IMR-90 (cell line): ENCODE results near the gene MRPL41. TPM values are rescaled to one million over a fixed set of nuclear protein-coding genes. Genes with fewer than 3 reads are reported as not detected.

Experiments
- ATAC-seq: fragments of 200-7000 bp; cut with Tn5 transposase; 2 replicates; pipeline ENCODE4 v1.9.1; 2020; ENCODE audit warnings: low read depth, mild to moderate bottlenecking, moderate library complexity
- BruUV-seq: library from RNA; stranded (reverse); fragments of 400-500 nt; replicated peaks from 2 replicates; lab custom pipeline; 2021; lab: Mats Ljungman, UMichigan
- CTCF ChIA-PET: fragments of 300-600 bp; formaldehyde crosslinking; extraction: SDS; loops from one replicate; lab custom pipeline; 2021; ENCODE audit warnings: antibody characterized with exemption; lab: Yijun Ruan, JAX
- POLR2A ChIA-PET: fragments of 300-600 bp; sonication (Branson Sonifier 250); formaldehyde crosslinking; loops from one replicate; lab custom pipeline; 2022; ENCODE audit warnings: antibody characterized with exemption; ENCODE audit not compliant: unreplicated experiment; lab: Charles Lee
- DNase-seq: peaks from one replicate; pipeline ENCODE4 v3.0.0; 2013
- H2AFZ ChIP-seq: replicated peaks from 2 replicates; pipeline ENCODE3; 2013; ENCODE audit warnings: low read length, mild to moderate bottlenecking; ENCODE audit not compliant: poor library complexity
- H2AK5ac ChIP-seq: 2 replicates; pipeline ENCODE4 v1.6.1; 2013; ENCODE audit warnings: low read depth, low read length, inconsistent platforms
- H2AK9ac ChIP-seq: replicated peaks from 2 replicates; pipeline ENCODE3; 2013; ENCODE audit warnings: mild to moderate bottlenecking, low read depth, low read length, moderate library complexity; ENCODE audit not compliant: poor library complexity
- H2BK120ac ChIP-seq: 2 replicates; pipeline ENCODE4 v1.6.1; 2013; ENCODE audit warnings: low read depth, low read length, inconsistent platforms
- H2BK15ac ChIP-seq: 3 replicates; pipeline ENCODE4 v1.6.1; 2013; ENCODE audit warnings: low read depth, low read length, inconsistent platforms
- H2BK20ac ChIP-seq: 2 replicates; pipeline ENCODE4 v1.6.1; 2013; ENCODE audit warnings: low read depth, mild to moderate bottlenecking, inconsistent platforms, low read length, moderate library complexity
- H2BK5ac ChIP-seq: 2 replicates; pipeline ENCODE4 v1.6.1; 2013; ENCODE audit warnings: mild to moderate bottlenecking, low read depth, low read length, inconsistent platforms; ENCODE audit not compliant: poor library complexity, severe bottlenecking
- H3K14ac ChIP-seq: replicated peaks from 2 replicates; pipeline ENCODE4 v1.6.1; 2013; ENCODE audit warnings: low read depth, low read length, inconsistent platforms
- H3K18ac ChIP-seq: 2 replicates; pipeline ENCODE4 v1.6.1; 2013; ENCODE audit warnings: low read depth, low read length, control low read depth
- H3K23ac ChIP-seq: 2 replicates; pipeline ENCODE4 v1.6.1; 2013; ENCODE audit warnings: low read depth, low read length, inconsistent platforms
- H3K27ac ChIP-seq: 2 replicates; pipeline ENCODE4 v1.5.1; 2013; ENCODE audit warnings: mild to moderate bottlenecking, control low read depth, low read length; ENCODE audit not compliant: insufficient read depth
- H3K27me3 ChIP-seq: 2 replicates; pipeline ENCODE4 v1.6.1; 2013; ENCODE audit warnings: low read length; ENCODE audit not compliant: control insufficient read depth, insufficient read depth
- H3K36me3 ChIP-seq: 2 replicates; pipeline ENCODE4 v1.6.1; 2013; ENCODE audit warnings: low read length, mixed read lengths; ENCODE audit not compliant: control insufficient read depth, insufficient read depth
- H3K4ac ChIP-seq: 2 replicates; pipeline ENCODE4 v1.6.1; 2013; ENCODE audit warnings: low read depth, low read length, inconsistent platforms
- H3K4me1 ChIP-seq: 2 replicates; pipeline ENCODE4 v1.6.1; 2013; ENCODE audit warnings: low read length, mixed read lengths; ENCODE audit not compliant: control insufficient read depth, insufficient read depth
- H3K4me2 ChIP-seq: 2 replicates; pipeline ENCODE4 v1.6.1; 2013; ENCODE audit warnings: low read depth, mild to moderate bottlenecking, control low read depth, low read length, moderate library complexity
- H3K4me3 ChIP-seq: 2 replicates; pipeline ENCODE4 v1.5.1; 2013; ENCODE audit warnings: low read depth, mild to moderate bottlenecking, control low read depth, low read length, moderate library complexity; ENCODE audit not compliant: insufficient read depth
- H3K56ac ChIP-seq: 2 replicates; pipeline ENCODE4 v1.6.1; 2013; ENCODE audit warnings: low read length, inconsistent platforms; ENCODE audit not compliant: insufficient read depth; ENCODE audit errors: extremely low read depth
- H3K79me1 ChIP-seq, 2 experiments: 2 replicates each; pipeline ENCODE4 v1.6.1; 2013; ENCODE audit warnings: low read length in 2 of 2, inconsistent platforms in 1 of 2, low read depth in 1 of 2
- H3K9ac ChIP-seq: 2 replicates; pipeline ENCODE4 v1.6.1; 2013; ENCODE audit warnings: low read depth, low read length, control low read depth
- H3K9me1 ChIP-seq: 2 replicates; pipeline ENCODE4 v1.6.1; 2013; ENCODE audit warnings: low read length, inconsistent platforms; ENCODE audit not compliant: insufficient read depth
- H3K9me3 ChIP-seq: 2 replicates; pipeline ENCODE4 v1.6.1; 2013; ENCODE audit warnings: low read length; ENCODE audit not compliant: control insufficient read depth, insufficient read depth
- H4K20me1 ChIP-seq: 2 replicates; pipeline ENCODE4 v1.6.1; 2013; ENCODE audit warnings: low read length, inconsistent platforms; ENCODE audit not compliant: insufficient read depth
- H4K5ac ChIP-seq: 2 replicates; pipeline ENCODE4 v1.6.1; 2013; ENCODE audit warnings: mild to moderate bottlenecking, low read depth, low read length, control low read depth
- H4K8ac ChIP-seq, 2 experiments: 2 replicates each; pipeline ENCODE4 v1.6.1; 2013; ENCODE audit warnings: low read depth in 2 of 2, low read length in 2 of 2, control low read depth in 1 of 2, inconsistent platforms in 1 of 2
- H4K91ac ChIP-seq: 2 replicates; pipeline ENCODE4 v1.6.1; 2013; ENCODE audit warnings: low read depth, low read length, inconsistent platforms; ENCODE audit not compliant: insufficient read depth
- BHLHE40 ChIP-seq: fragments of 150-350 bp; IDR thresholded peaks from 2 replicates; pipeline ENCODE4 v1.6.1; 2016; ENCODE audit warnings: mild to moderate bottlenecking, low read depth, low read length
- CEBPB ChIP-seq: IDR thresholded peaks from 2 replicates; pipeline ENCODE4 v1.6.1; 2012; ENCODE audit warnings: low read depth, low read length, improper control_type of control experiment
- CHD1 ChIP-seq: IDR thresholded peaks from 2 replicates; pipeline ENCODE4 v1.6.1; 2012; ENCODE audit warnings: low read depth, low read length, improper control_type of control experiment
- CTCF ChIP-seq: conservative IDR thresholded peaks from 2 replicates; pipeline ENCODE4 v1.5.1; 2012; ENCODE audit warnings: mild to moderate bottlenecking, low read depth, low read length, improper control_type of control experiment
- ELK1 ChIP-seq: fragments of 150-350 bp; IDR thresholded peaks from 2 replicates; pipeline ENCODE4 v1.6.1; 2016; ENCODE audit warnings: low read depth, mild to moderate bottlenecking, low read length, moderate library complexity, borderline replicate concordance
- FOS ChIP-seq: fragments of 150-350 bp; IDR thresholded peaks from 2 replicates; pipeline ENCODE4 v1.6.1; 2016; ENCODE audit warnings: low read depth, low read length
- MAFK ChIP-seq: IDR thresholded peaks from 2 replicates; pipeline ENCODE4 v1.6.1; 2012; ENCODE audit warnings: low read depth, low read length, improper control_type of control experiment
- MXI1 ChIP-seq: IDR thresholded peaks from 2 replicates; pipeline ENCODE4 v1.6.1; 2012; ENCODE audit warnings: low read depth, mild to moderate bottlenecking, low read length, moderate library complexity, borderline replicate concordance
- NFE2L2 ChIP-seq: fragments of 150-350 bp; IDR thresholded peaks from 2 replicates; pipeline ENCODE4 v1.6.1; 2016; ENCODE audit warnings: low read depth, mild to moderate bottlenecking, low read length
- POLR2A ChIP-seq: IDR thresholded peaks from 2 replicates; pipeline ENCODE4 v1.6.1; 2012; ENCODE audit warnings: mild to moderate bottlenecking, low read depth, low read length
- RAD21 ChIP-seq: IDR thresholded peaks from 2 replicates; pipeline ENCODE4 v1.6.1; 2012; ENCODE audit warnings: low read length, improper control_type of control experiment
- RFX5 ChIP-seq: IDR thresholded peaks from 2 replicates; pipeline ENCODE4 v1.8.0; 2012; ENCODE audit warnings: low read depth, mild to moderate bottlenecking, low read length, moderate library complexity
- SMC3 ChIP-seq: fragments of 150-350 bp; IDR thresholded peaks from 2 replicates; pipeline ENCODE4 v1.6.1; 2016; ENCODE audit warnings: low read depth, mild to moderate bottlenecking, antibody characterized with exemption, low read length, moderate library complexity
- USF2 ChIP-seq: fragments of 150-350 bp; IDR thresholded peaks from 2 replicates; pipeline ENCODE4 v1.6.1; 2017; ENCODE audit warnings: mild to moderate bottlenecking, antibody characterized with exemption, low read length, low read depth
- WGBS, 2 experiments: methylation state at CpG; one replicate each; pipeline versions ENCODE4 v1.1.5 to v1.1.7; 2013; ENCODE audit warnings: missing lambda C conversion rate in 2 of 2; ENCODE audit not compliant: insufficient read length in 1 of 2; ENCODE audit errors: extremely low coverage in 2 of 2; 5-methylcytosine and 5-hydroxymethylcytosine counted together
- dilution Hi-C: fragments of 300-500 bp; cut with HindIII; formaldehyde crosslinking; loops from one replicate; pipeline ENCODE4 v1.14.3; 2018; ENCODE audit warnings: low sequenced_read_pairs; ENCODE audit not compliant: unreplicated experiment
- in situ Hi-C: fragments of 300-500 bp; cut with MboI; formaldehyde crosslinking; loops from 3 replicates; pipeline ENCODE4 v1.14.3; 2019; ENCODE audit warnings: low sequenced_read_pairs, inconsistent platforms, mixed read lengths
- intact Hi-C: fragments of 100-400 bp; cut with micrococcal nuclease; formaldehyde crosslinking; loops from 2 replicates; pipeline ENCODE4 v1.10.0; 2022
- polyA plus RNA-seq, 3 experiments: library from polyadenylated mRNA; depleted of rRNA; stranded (reverse); fragments of >200 nt; gene quantifications; 2 replicates each; pipeline ENCODE4 v1.2.3, GENCODE V29; 2012; ENCODE audit warnings: low replicate concordance in 1 of 3
- total RNA-seq: library from RNA; depleted of rRNA; stranded (reverse); fragments of >200 nt; gene quantifications from 2 replicates; pipeline ENCODE4 v1.2.3, GENCODE V29; 2012

Gene MRPL41
- total and polyA plus RNA-seq, 2 of the 4 experiments (the other 2 are of a cell fraction) = 15.6 to 38.9 TPM

- DNase-seq (no peak), ATAC-seq (no peak)
- Histone ChIP-seq H2BK120ac (no peak overlapping the region), H3K56ac (no peak overlapping the region), H3K18ac (no peak overlapping the region), H2BK20ac (no peak overlapping the region), H3K4me2 (no peak overlapping the region), H3K27me3 (no peaks in the 10 kb centered on the region; the same call in 1 of the 2 replicates), H4K91ac (no peak overlapping the region), H3K9me1 (no peaks in the 10 kb centered on the region), H2BK5ac (no peak overlapping the region), H3K4me3 (no peak overlapping the region), H3K79me1 (no peaks in the 10 kb centered on the region), H2AK5ac (no peak overlapping the region), H3K4ac (no peak overlapping the region), H2BK15ac (no peak overlapping the region), H3K36me3 (no peaks in the 10 kb centered on the region), H3K23ac (no peak overlapping the region), H3K9ac (no peak overlapping the region), H3K27ac (no peak overlapping the region), H3K4me1 (no peaks in the 10 kb centered on the region), H3K14ac (no peak overlapping the region), H2AK9ac (no peak overlapping the region), H2AFZ (no peak overlapping the region), H4K5ac (no peak overlapping the region), H4K20me1 (no peaks in the 10 kb centered on the region), H4K8ac (no peak overlapping the region), H3K9me3 (no peaks in the 10 kb centered on the region)
- WGBS, 2 experiments = 80% methylated on average over 7 of the region's 36 CpGs; no CpG with 5 or more reads in 1 of the 2 experiments
- no peak for TF ChIP-seq MXI1
- no peak for TF ChIP-seq CEBPB
- TF ChIP-seq MAFK = no peak
- TF ChIP-seq SMC3 = no peak
- TF ChIP-seq USF2 = no peak
- no peak for TF ChIP-seq NFE2L2
- no peak for TF ChIP-seq RAD21
- no peak for TF ChIP-seq CHD1
- no peak for TF ChIP-seq ELK1
- TF ChIP-seq BHLHE40 = no peak
- TF ChIP-seq FOS = no peak
- no peak for TF ChIP-seq CTCF
- TF ChIP-seq POLR2A = no peak
- TF ChIP-seq RFX5 = no peak
- no TSS peak for BruUV-seq
- intact Hi-C loops (no loop called here), dilution Hi-C loops (no loop called here), in situ Hi-C loops (no loop called here)
- ChIA-PET POLR2A (no interaction called here), CTCF (no interaction called here)
Measured at GRCh38 chr9:137522746-137523455, 28.8 kb upstream of the MRPL41 start.
